ENCODE results near the gene CCND2. TPM values are rescaled to one million over a fixed set of nuclear protein-coding genes. Genes with fewer than 3 reads are reported as not detected.

Gene CCND2
- total and polyA plus RNA-seq, 9 of the 15 experiments (the other 6 are each of a cell fraction or from before 2014, with no cell fraction given): 13.6 to 99.3 (median 39.6) TPM

DNA sequence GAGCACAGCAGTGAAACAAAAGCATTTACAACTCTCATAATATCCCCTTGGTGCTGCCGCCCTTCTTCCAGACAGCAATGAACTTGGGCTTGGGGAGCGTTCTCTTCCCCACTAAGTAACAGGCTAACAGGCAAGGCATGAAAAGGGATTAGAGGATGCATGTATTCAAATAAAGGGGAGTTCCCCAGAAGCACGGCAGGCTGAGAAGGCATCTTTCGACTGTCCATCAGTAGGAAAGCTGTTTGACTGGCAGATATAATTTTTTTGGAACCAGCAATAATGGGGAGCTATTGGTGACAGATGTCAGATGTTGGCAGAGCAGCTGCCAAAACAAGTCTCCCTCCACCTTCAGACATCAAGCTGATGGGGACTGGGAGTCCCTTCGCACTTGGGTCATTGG is 38.2 kb downstream of the CCND2 start:
- DNase-seq (ENCODE audit: extremely low read depth in 1 of 4, low spot score in 3 of 4): no peak
- Histone ChIP-seq H3K9ac (ENCODE audit: insufficient read depth in 1 of 2, low read depth in 2 of 2, low read length in 2 of 2) (no peak overlapping the region), H3K4me1 (replicated peaks in 1 of 2; ENCODE audit: control insufficient read depth in 2 of 2, insufficient read depth in 2 of 2, low read length in 2 of 2) (no peaks in the 10 kb centered on the region), H3K4me3 (no peak overlapping the region), H3K79me2 (ENCODE audit: control insufficient read depth, insufficient read depth, low read length) (no peaks in the 10 kb centered on the region), H3K9me1 (ENCODE audit: control insufficient read depth, insufficient read depth, low read length) (no peaks in the 10 kb centered on the region), H3K36me3 (ENCODE audit: control insufficient read depth, insufficient read depth, low read length) (no peaks in the 10 kb centered on the region), H3K9me3 (replicated peaks; ENCODE audit: control insufficient read depth, insufficient read depth, low read depth, low read length) (no peaks in the 10 kb centered on the region), H3K27ac (ENCODE audit: extremely low read depth, low read depth, low read length) (no peak overlapping the region), H3K4me2 (ENCODE audit: insufficient read depth, low read length) (no peak overlapping the region), H3K27me3 (ENCODE audit: control insufficient read depth in 2 of 2, insufficient read depth in 2 of 2, low read length in 2 of 2) (no peaks in the 10 kb centered on the region), H4K20me1 (replicated peaks; ENCODE audit: control insufficient read depth, insufficient read depth, low read length) (no peaks in the 10 kb centered on the region), H2AFZ (ENCODE audit: low read depth, low read length) (no peak overlapping the region)
- intact Hi-C loops (cut with micrococcal nuclease): no loop called here
- CTCF ChIA-PET (ENCODE audit: low intra/inter-chr PET ratio): no interaction called here
- in situ Hi-C loops (cut with MboI): no loop called here
- no peak for FAIRE-seq
- WGBS (ENCODE audit: insufficient coverage, low coverage, missing lambda C conversion rate): 44% methylated on average over 5 of the region's 5 CpGs
- BruUV-seq (replicated peaks): no TSS peak
- POLR2A ChIA-PET: interaction anchor here (0.6 kb wide), 1 partner anchor 284 kb away, joined by 3 read pairs; no protein-coding TSS in a partner anchor
- no peak for ATAC-seq
- no peak for TF ChIP-seq DNMT1 (IDR thresholded peaks at IDR 0.05)
- no peak for TF ChIP-seq JUND (IDR thresholded peaks at IDR 0.05; ENCODE audit: borderline replicate concordance, low read depth, low read length)
- no peak for TF ChIP-seq JUND (tag; IDR thresholded peaks at IDR 0.05; ENCODE audit: borderline replicate concordance, low read depth, low read length)
- TF ChIP-seq, protein P1, sequence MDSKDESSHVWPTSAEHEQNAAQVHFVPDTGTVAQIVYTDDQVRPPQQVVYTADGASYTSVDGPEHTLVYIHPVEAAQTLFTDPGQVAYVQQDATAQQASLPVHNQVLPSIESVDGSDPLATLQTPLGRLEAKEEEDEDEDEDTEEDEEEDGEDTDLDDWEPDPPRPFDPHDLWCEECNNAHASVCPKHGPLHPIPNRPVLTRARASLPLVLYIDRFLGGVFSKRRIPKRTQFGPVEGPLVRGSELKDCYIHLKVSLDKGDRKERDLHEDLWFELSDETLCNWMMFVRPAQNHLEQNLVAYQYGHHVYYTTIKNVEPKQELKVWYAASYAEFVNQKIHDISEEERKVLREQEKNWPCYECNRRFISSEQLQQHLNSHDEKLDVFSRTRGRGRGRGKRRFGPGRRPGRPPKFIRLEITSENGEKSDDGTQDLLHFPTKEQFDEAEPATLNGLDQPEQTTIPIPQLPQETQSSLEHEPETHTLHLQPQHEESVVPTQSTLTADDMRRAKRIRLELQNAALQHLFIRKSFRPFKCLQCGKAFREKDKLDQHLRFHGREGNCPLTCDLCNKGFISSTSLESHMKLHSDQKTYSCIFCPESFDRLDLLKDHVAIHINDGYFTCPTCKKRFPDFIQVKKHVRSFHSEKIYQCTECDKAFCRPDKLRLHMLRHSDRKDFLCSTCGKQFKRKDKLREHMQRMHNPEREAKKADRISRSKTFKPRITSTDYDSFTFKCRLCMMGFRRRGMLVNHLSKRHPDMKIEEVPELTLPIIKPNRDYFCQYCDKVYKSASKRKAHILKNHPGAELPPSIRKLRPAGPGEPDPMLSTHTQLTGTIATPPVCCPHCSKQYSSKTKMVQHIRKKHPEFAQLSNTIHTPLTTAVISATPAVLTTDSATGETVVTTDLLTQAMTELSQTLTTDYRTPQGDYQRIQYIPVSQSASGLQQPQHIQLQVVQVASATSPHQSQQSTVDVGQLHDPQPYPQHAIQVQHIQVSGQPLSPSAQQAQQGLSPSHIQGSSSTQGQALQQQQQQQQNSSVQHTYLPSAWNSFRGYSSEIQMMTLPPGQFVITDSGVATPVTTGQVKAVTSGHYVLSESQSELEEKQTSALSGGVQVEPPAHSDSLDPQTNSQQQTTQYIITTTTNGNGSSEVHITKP (IDR thresholded peaks at IDR 0.05; ENCODE audit: partially characterized antibody): no peak
- no peak for TF ChIP-seq ZNF165 (CRISPR knock-in tag; IDR thresholded peaks at IDR 0.05; ENCODE audit: borderline replicate concordance)
- no peak for TF ChIP-seq PML (IDR thresholded peaks at IDR 0.05; ENCODE audit: low read length)
- no peak for TF ChIP-seq ZNF778 (CRISPR knock-in tag; IDR thresholded peaks at IDR 0.05)
- no peak for TF ChIP-seq ADNP (tag; IDR thresholded peaks at IDR 0.05)
- TF ChIP-seq, protein P2, sequence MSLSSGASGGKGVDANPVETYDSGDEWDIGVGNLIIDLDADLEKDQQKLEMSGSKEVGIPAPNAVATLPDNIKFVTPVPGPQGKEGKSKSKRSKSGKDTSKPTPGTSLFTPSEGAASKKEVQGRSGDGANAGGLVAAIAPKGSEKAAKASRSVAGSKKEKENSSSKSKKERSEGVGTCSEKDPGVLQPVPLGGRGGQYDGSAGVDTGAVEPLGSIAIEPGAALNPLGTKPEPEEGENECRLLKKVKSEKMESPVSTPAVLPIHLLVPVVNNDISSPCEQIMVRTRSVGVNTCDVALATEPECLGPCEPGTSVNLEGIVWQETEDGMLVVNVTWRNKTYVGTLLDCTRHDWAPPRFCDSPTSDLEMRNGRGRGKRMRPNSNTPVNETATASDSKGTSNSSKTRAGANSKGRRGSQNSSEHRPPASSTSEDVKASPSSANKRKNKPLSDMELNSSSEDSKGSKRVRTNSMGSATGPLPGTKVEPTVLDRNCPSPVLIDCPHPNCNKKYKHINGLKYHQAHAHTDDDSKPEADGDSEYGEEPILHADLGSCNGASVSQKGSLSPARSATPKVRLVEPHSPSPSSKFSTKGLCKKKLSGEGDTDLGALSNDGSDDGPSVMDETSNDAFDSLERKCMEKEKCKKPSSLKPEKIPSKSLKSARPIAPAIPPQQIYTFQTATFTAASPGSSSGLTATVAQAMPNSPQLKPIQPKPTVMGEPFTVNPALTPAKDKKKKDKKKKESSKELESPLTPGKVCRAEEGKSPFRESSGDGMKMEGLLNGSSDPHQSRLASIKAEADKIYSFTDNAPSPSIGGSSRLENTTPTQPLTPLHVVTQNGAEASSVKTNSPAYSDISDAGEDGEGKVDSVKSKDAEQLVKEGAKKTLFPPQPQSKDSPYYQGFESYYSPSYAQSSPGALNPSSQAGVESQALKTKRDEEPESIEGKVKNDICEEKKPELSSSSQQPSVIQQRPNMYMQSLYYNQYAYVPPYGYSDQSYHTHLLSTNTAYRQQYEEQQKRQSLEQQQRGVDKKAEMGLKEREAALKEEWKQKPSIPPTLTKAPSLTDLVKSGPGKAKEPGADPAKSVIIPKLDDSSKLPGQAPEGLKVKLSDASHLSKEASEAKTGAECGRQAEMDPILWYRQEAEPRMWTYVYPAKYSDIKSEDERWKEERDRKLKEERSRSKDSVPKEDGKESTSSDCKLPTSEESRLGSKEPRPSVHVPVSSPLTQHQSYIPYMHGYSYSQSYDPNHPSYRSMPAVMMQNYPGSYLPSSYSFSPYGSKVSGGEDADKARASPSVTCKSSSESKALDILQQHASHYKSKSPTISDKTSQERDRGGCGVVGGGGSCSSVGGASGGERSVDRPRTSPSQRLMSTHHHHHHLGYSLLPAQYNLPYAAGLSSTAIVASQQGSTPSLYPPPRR (CRISPR knock-in tag; IDR thresholded peaks at IDR 0.05; ENCODE audit: borderline replicate concordance): no peak
- TF ChIP-seq, protein P3, sequence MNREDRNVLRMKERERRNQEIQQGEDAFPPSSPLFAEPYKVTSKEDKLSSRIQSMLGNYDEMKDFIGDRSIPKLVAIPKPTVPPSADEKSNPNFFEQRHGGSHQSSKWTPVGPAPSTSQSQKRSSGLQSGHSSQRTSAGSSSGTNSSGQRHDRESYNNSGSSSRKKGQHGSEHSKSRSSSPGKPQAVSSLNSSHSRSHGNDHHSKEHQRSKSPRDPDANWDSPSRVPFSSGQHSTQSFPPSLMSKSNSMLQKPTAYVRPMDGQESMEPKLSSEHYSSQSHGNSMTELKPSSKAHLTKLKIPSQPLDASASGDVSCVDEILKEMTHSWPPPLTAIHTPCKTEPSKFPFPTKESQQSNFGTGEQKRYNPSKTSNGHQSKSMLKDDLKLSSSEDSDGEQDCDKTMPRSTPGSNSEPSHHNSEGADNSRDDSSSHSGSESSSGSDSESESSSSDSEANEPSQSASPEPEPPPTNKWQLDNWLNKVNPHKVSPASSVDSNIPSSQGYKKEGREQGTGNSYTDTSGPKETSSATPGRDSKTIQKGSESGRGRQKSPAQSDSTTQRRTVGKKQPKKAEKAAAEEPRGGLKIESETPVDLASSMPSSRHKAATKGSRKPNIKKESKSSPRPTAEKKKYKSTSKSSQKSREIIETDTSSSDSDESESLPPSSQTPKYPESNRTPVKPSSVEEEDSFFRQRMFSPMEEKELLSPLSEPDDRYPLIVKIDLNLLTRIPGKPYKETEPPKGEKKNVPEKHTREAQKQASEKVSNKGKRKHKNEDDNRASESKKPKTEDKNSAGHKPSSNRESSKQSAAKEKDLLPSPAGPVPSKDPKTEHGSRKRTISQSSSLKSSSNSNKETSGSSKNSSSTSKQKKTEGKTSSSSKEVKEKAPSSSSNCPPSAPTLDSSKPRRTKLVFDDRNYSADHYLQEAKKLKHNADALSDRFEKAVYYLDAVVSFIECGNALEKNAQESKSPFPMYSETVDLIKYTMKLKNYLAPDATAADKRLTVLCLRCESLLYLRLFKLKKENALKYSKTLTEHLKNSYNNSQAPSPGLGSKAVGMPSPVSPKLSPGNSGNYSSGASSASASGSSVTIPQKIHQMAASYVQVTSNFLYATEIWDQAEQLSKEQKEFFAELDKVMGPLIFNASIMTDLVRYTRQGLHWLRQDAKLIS (CRISPR knock-in tag; IDR thresholded peaks at IDR 0.05): no peak
- TF ChIP-seq NCOA6 (IDR thresholded peaks at IDR 0.05): no peak

All from K562 (cell line).